WTC11 (cell line): ENCODE results near the gene NRN1L.

Experiments
- CREB1 ChIP-seq: sonication (generic); formaldehyde crosslinking; IDR thresholded peaks from 2 replicates; pipeline ENCODE4 v1.8.0; 2023; ENCODE audit warnings: mild to moderate bottlenecking, missing genetic modification reagents
- FOXK1 ChIP-seq: sonication (generic); formaldehyde crosslinking; IDR thresholded peaks from 2 replicates; pipeline ENCODE4 v1.8.0; 2022; ENCODE audit warnings: mild to moderate bottlenecking, moderate library complexity, missing genetic modification reagents
- MXD4 ChIP-seq: fragments of 250-450 bp; sonication (Bioruptor Pico); IDR thresholded peaks from 2 replicates; pipeline ENCODE4 v1.8.0; 2021; ENCODE audit warnings: mild to moderate bottlenecking, moderate library complexity, borderline replicate concordance
- SMAD3 ChIP-seq: sonication (generic); formaldehyde crosslinking; IDR thresholded peaks from 2 replicates; pipeline ENCODE4 v1.8.0; 2022; ENCODE audit warnings: missing genetic modification reagents, mild to moderate bottlenecking, borderline replicate concordance
- TF ChIP-seq, protein P1 (sequence below): fragments of 200-600 bp; IDR thresholded peaks from 2 replicates; pipeline ENCODE4 v1.8.0; 2022; ENCODE audit warnings: antibody characterized with exemption
- TF ChIP-seq, protein P2 (sequence below): sonication (generic); formaldehyde crosslinking; IDR thresholded peaks from 2 replicates; pipeline ENCODE4 v1.8.0; 2022; ENCODE audit warnings: mild to moderate bottlenecking, missing genetic modification reagents
- TF ChIP-seq, protein P3 (sequence below): sonication (generic); formaldehyde crosslinking; IDR thresholded peaks from 2 replicates; pipeline ENCODE4 v1.8.1; 2022; ENCODE audit warnings: low read depth, missing genetic modification reagents, borderline replicate concordance

DNA sequence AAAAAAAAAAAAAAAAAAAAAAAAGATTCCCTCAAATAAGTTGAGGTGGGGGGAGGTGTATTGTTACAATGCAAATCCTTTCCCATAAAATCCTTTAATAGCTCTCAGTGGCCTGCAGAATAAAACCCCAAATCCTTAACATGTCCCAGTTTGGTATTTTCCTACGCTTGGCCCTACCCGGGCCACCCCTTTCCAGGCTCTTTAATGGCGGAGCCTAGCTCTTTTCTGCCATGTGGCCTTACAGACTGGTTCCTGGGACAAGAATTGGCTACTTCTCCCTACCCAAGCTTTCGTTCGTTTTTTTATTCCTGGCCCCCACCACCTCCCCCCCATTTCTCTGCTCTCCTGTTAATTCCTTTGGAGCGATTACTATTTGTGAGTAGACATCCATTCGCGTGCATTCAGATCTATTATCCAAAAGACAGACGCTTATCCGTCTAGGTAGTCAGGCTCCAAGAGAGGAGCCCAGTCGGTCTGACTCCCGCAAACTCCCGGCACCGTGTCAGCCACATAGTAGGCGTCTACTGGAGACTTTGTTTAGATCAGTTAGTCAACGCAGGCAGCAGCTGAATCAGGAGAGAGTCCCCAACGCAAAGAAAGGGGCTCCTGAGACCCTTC lies 43.4 kb upstream of the NRN1L start:
- TF ChIP-seq, protein P1, sequence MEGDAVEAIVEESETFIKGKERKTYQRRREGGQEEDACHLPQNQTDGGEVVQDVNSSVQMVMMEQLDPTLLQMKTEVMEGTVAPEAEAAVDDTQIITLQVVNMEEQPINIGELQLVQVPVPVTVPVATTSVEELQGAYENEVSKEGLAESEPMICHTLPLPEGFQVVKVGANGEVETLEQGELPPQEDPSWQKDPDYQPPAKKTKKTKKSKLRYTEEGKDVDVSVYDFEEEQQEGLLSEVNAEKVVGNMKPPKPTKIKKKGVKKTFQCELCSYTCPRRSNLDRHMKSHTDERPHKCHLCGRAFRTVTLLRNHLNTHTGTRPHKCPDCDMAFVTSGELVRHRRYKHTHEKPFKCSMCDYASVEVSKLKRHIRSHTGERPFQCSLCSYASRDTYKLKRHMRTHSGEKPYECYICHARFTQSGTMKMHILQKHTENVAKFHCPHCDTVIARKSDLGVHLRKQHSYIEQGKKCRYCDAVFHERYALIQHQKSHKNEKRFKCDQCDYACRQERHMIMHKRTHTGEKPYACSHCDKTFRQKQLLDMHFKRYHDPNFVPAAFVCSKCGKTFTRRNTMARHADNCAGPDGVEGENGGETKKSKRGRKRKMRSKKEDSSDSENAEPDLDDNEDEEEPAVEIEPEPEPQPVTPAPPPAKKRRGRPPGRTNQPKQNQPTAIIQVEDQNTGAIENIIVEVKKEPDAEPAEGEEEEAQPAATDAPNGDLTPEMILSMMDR: no peak
- no peak for TF ChIP-seq FOXK1 (CRISPR knock-in tag)
- TF ChIP-seq, protein P2, sequence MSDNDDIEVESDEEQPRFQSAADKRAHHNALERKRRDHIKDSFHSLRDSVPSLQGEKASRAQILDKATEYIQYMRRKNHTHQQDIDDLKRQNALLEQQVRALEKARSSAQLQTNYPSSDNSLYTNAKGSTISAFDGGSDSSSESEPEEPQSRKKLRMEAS: no peak
- no peak for TF ChIP-seq MXD4 (CRISPR knock-in tag)
- no peak for TF ChIP-seq SMAD3 (CRISPR knock-in tag)
- TF ChIP-seq CREB1 (CRISPR knock-in tag): no peak
- TF ChIP-seq, protein P3, sequence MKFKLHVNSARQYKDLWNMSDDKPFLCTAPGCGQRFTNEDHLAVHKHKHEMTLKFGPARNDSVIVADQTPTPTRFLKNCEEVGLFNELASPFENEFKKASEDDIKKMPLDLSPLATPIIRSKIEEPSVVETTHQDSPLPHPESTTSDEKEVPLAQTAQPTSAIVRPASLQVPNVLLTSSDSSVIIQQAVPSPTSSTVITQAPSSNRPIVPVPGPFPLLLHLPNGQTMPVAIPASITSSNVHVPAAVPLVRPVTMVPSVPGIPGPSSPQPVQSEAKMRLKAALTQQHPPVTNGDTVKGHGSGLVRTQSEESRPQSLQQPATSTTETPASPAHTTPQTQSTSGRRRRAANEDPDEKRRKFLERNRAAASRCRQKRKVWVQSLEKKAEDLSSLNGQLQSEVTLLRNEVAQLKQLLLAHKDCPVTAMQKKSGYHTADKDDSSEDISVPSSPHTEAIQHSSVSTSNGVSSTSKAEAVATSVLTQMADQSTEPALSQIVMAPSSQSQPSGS (CRISPR knock-in tag): no peak
